HG03139 (cell line): ENCODE results near the gene DKK3.

Experiments used
- ATAC-seq: cut with Tn5 transposase; IDR thresholded peaks from one replicate; pipeline ENCODE4 v1.9.1; 2021; ENCODE audit not compliant: unreplicated experiment

DKK3 gene

DNA sequence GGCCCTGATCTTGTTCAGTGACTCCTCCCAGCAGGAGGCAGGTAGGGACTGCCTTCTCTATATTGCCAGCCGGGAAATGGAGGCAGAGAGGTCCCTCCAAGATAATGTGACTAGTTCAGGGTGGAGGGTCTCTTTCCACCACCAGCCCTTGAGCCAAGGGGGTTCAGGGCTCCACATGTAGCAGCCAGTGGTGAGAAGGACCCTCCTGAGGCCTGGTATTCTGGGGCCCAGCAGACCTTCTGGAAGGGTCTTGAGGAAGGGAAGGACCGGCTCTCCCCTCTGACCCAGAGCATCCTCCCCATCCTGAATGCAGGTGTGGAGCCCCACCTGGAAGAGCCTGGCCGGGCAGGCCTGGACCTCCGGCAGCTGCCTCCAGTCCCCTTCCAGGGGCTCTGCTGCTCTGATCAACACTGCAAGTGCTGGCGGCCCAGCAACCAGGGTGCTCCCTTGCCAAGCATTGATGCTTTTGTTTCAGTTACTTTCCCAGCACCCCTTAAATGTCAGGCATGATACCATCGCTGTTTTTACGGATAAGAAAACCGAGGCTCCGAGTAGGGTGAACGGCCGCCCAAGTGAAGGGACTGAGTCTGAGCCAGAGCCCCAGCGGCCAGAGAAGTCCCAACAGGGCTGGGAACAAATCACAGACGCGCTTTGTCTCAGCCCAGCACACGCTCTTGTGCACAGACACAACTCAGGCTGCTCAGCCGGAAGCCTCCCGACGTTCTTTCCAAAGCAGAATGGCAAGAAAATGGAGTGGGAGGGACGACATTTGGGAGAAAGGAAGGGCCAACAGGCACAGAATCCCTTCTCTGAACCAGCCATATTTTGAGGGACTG, 38.8 kb downstream of the DKK3 start:
- ATAC-seq = no peak

- no peak for ATAC-seq
These were observed 39.7 kb downstream of the DKK3 start for GRCh38 chr11:11968511-11969280.

GRCh38 chr11:11967669-11968510, 40.5 kb downstream of the DKK3 start:
- no peak for ATAC-seq

DNA sequence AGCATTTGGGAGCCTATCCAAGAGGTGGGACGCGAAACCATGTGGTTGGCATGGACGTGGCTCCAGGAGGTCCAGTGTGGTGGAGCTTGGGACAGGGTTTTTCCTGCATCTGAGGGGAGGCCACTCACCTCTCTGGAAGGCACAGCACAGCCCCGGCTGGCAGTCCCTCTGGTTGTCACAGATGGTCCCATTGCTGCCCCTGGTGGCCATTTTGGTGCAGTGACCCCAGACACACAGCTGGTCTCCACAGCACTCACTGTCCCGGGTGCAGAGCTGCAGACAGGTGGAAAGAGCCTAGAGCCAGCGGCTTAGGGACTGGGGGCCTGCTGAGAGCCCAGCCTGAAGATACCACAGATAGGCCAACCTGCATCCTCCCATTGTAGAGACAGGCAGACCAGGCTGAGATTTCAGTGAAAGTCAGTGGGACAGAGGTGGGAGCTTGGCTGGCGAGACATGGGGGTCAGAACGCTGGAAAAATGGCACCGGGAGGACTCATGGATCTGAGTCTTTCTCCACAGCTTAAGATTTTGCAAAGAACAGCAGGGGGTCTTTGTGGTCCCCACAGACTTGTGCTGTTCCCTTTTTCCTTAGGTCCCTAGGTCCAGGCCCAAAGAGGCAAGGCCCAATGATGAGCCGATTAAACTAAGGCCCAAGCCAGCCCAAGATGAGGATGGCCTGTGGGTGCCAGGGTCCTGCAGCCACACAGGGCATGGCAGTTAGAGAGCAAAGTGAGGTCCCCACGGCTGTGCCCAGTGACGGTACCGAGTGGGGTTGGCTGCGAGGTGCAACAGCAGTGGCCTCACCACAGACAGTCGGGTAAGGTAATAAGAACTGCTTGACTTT, 41.4 kb downstream of the DKK3 start:
- ATAC-seq = peak; percentile 91

GRCh38 chr11:11966354-11966741, 42.1 kb downstream of the DKK3 start:
- ATAC-seq = no peak

DNA sequence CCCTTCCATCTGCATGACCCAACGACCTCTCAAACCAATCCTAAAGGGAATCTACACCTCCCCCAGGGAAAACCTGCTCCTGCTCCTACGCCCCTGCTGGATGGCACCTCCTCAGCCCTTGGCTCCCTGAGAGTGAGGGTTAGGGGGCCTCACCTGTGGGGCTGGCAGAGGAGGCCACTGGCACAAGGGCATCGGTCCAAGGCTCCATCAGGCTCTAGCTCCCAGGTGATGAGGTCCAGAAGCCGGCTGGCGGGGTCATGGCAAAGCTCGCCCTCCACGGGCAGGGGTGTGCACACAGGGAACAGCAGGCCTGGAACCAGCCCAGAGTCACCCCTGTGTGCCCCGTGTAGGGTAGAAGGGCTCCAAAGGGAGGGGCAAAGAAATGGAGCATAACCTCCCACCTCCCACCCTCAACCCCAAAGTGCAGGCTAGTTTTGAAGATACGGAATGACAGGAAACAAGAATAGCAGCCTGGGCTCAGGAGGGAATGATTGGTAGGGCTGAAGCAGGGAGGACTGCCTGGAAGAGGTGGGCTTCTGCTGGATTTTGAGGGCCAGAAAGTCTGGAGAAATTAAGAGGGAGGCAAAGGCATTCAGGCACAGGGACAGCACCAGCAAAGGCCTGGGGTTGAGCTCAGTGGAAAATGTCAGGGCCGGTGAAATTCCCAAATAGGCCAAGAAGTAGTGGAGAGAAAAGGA, 42.6 kb downstream of the DKK3 start:
- ATAC-seq = no peak

DNA sequence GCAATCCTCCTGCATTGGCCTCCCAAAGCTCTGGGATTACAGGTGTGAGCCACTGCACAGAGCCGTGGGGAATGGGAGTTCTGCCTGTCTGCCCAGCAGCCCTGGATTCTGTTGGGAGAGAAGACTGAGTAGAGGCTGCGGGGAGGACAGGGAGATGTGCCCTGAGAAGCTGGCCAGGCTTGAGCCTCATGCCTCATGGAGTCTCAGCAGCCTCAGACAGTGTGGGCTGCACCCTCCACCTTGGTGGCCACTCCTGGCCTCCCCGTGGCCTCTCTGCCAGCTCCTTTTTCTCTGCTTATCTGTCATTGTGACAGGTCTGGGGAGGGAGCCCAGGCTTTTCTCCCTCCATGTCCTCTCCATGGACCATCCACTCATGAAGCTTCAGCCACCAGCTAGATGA, 43.2 kb downstream of the DKK3 start:
- no peak for ATAC-seq

DNA sequence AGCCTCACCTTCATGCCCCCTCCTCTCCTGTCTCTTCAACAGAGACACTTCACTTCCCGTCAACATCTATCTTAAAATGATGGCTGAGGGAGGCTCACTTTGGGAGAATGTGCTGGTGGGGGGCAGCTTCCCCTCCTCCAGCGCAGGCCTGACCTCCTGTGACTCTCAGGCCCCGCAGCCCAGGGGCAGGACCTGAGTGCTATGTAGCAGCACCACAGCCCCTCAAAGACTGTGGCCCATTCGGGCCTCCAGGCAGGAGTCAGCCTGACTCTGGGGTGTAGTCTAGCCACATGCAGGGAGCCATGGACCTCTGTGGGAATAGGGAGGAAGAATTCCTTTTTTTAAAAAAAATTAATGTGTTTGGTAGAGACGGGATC, 43.7 kb downstream of the DKK3 start:
- no peak for ATAC-seq

DNA sequence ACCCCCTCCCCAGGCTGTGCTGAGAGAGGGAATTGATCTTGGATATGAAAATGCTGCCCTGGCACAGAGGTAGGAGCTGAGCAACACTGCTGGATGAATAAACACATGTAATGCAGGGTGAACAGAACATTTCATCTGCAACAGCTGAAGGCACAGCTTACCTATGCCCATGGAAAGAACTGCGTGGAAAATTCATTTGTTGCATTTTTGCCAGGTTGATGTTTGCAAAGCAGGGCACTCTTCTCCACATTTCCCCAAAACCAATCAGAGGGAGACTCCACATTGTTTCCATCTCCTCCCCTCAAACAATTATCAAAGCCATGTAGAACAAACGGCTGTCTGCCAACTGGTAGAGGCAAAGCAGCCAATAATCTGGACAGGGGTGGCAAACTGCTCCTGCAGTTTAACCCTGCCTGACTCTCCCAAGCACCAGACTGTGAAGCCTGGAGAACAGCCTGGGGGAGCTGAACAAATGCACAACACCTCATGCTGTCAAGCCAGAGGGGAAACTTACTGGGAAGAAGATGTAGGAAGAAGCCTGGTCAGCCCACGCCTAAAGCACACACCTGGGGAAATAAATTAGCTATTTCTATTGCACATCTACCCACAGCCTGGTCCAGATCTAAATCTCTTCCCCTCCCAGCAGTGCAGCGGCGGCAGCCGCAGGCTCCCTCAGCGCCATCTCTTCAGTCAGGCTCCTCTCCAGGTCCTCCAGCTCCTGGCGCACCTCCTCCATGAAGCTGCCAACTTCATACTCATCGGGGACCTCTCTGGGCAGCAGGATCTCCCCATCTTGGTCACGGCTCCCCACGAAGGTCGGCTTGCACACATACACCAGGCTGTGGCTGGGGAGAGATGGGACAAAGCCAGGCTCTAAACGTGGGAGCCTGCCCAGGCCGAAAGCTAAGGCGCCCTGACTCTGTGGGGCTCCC, 44.3 kb downstream of the DKK3 start:
- ATAC-seq = no peak

DNA sequence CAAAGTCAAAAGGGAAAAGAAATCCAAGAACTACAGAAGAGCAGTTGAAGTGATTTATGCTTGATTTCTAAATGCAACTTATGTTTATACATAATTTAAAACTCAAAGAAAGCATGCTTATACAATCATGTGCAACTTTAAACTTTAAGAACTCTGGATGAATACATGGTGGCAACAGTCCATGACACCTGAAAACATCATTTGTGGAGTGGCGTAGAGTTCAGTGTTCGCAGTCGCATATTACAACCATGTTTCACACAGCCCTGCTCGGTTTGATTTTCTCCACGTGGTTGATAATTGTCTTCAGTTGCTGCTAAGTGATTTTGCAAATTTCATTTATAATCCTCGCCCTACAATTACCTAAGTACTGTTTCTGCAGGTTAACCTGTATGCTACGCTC, 45.4 kb downstream of the DKK3 start:
- ATAC-seq = no peak

GRCh38 chr11:11961399-11962028, 46.9 kb downstream of the DKK3 start:
- no peak for ATAC-seq

GRCh38 chr11:11960687-11961086, 47.7 kb downstream of the DKK3 start:
- no peak for ATAC-seq

- ATAC-seq = no peak
These were observed 48.8 kb downstream of the DKK3 start for GRCh38 chr11:11959601-11960000.

DNA sequence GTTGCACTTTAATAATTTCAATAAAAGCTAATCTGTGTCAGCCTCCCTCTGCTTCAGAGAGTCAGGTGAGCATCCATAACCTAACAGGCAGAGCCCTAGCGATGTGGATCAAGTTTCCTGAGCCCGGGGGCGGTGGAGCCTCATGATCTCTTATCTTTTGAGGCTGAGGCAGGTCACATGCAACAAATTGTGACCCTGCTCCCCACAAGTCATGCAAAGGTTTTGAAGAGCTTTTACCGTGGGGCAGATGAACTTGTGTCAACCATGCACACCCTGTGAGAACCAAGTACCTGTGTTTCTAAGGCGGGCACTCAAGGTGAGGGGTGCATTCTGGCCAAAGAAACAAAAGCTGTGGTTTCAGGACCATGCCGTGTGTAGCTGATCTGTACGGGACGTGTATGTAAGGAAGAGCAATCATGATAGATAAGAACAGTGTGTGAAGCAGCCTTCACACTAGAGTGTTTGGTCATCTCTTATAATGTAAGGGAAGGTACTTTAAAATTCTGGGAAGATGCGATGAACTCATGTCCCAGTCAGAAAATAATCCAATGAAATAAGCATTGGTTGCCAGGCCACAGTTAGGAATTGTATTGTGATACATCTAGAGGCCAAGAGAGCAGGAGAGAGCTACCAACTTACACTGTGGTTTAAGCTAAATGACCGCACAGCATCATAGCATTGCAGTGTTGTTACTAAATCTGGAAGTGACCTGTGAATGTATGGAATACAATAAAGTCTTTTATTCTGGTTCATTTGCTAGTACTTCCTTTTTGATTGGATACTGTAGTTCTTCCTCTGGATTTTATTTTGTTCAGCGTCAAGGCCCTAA, 49.8 kb downstream of the DKK3 start:
- ATAC-seq = no peak

DNA sequence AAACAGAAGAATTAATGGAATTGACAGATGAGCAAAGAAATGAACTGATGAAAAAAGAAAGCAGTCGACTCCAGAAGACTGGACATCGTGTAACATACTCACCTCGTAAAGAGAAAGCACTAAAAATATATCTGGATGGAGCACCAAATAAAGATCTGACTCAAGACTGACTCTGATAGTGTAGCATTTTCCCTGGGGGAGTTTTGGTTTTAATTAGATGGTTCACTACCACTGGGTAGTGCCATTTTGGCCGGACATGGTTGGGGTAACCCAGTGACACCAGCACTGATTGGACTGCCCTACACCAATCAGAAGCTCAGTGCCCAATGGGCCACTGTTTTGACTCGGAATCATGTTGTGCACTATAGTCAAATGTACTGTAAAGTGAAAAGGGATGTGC, 52.4 kb downstream of the DKK3 start:
- no peak for ATAC-seq

GRCh38 chr11:11952036-11952435, 56.4 kb downstream of the DKK3 start:
- no peak for ATAC-seq

- ATAC-seq = no peak
These were observed 58.9 kb downstream of the DKK3 start for GRCh38 chr11:11949482-11949881.
